Measurements from ENCODE around the gene PAXX.

The PAXX gene

DNA sequence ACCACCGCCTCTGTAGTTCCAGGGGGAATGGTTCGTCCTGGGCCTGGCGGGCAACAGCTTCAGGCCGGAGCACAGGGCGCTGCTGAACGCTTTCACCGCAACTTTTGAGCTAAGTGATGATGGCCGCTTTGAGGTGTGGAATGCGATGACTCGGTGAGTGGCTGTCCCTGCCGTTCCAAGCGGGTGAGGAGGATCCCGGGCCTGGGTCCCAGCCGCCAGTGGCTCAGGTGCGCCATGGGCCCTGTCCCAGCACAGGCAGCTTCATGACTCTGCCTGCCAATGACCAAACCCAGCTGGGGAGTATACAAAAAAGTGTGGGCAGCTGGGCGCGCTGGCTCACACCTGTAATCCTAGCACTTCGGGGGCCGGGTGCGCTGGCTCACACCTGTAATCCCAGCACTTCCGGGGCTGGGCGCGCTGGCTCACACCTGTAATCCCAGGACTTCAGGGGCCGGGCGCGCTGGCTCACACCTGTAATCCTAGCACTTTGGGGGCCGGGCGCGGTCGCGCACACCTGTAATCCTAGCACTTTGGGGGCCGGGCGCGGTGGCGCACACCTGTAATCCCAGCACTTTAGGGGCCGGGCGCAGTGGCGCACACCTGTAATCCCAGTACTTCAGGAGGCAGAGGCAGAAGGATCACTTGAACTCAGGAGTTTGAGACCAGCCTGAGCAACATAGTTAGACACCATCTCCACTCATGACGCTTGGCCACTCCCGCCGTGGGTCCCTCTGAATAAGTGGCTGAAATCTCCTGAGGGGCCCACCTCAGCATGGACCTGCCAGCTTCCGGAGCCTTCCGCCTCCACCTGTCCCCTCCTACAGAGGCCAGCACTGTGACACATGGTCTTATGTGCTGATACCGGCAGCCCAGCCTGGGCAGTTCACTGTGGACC lies 39.1 kb upstream of the PAXX start:
- DNase-seq (ENCODE audit: low read depth in 2 of 3, low spot score in 2 of 3) = no peak

DNA sequence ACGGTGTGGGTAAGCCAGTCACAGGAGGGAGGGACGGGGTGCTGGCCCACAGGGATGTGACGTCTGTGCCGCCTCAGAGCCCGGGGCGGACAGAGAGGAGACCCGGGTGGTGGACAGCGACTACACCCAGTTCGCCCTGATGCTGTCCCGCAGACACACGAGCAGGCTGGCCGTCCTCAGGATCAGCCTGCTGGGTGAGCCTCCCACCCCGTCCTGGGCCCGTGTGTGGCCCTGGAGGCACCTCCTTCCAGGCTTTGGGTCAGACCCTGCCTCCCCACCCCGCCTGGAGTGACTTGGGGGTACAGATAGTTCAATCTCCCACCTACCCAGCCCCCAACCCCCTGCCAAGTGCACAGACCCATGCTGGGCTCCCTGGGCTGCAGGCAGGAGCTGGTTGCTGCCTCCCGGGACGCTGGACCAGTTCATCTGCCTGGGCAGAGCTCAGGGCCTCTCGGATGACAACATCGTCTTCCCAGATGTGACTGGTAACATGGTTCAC lies 38.4 kb upstream of the PAXX start:
- DNase-seq (ENCODE audit: low read depth in 2 of 3, low spot score in 2 of 3) = no peak

DNA sequence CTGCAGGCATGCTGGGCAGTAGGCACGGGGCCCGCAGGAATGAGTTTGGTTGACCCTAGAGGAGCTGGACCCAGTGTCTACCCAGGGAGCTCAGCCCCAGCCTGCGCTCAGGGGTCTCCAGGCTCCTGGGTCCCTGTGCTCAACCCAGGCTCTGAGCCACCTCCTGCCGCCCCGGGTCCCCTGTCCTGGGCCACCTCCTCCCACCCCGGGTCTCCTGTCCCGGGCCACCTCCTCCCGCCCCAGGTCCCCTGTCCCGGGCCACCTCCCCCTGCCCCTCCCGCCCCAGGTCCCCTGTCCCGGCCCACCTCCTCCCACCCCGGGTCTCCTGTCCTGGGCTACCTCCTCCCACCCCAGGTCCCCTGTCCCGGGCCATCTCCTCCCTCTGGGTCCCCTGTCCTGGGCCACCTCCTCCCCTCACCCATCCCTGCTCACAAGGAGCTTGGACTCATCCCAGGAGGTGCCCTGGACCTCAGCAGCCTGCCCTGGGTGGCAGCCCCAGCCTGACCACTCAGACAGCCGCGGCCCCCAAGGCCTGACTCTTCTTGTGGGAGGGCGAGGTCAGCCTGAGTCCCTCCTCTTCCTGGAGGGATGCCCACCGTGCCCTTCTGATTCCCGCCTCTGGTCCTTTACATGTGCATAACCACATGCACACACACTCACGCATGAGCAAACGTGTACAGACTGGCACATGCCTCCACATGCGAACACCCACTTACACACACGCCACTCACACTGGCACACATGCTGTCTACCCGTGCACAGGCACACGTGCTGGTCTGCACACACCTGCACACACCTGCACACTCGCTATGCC lies 37.7 kb upstream of the PAXX start:
- no peak for DNase-seq (ENCODE audit: low read depth in 2 of 3, low spot score in 2 of 3)

DNA sequence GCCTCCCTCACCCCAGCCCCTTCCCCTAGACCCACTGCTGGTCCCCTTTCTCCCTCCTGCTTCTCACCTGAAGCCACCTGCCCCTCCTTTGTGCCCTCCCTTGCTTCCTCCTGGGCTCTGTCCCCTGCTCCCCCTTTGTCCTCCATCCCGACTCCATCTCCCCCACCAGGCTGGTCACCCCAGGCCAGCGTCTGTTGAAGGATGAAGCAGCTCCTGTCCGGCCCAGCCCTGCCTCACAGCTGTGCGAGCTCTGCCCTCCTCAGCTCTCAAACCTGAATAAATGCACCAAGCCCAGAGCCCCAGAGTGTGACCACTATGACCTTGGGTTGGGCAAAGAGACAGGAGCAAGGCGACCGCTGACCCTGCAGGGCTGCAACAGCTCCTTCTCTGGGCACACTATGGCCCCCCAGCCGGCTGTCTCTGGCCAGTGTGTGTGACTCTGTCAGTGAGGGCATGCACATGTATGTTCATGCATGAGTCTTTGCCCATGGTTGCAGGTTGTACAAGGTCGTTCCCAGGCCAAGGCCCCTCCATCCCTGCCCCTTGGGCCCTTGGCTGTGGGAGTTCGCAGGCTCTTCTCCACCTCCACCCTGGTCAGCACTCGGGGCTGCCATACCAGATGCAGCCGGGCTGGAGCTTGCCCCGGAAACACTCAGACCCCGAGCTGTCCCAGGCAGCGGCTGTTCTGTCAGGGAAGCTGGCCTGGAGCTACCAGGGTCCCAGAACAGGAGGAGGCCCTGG lies 36.9 kb upstream of the PAXX start:
- no peak for DNase-seq (ENCODE audit: low read depth in 2 of 3, low spot score in 2 of 3)

DNA sequence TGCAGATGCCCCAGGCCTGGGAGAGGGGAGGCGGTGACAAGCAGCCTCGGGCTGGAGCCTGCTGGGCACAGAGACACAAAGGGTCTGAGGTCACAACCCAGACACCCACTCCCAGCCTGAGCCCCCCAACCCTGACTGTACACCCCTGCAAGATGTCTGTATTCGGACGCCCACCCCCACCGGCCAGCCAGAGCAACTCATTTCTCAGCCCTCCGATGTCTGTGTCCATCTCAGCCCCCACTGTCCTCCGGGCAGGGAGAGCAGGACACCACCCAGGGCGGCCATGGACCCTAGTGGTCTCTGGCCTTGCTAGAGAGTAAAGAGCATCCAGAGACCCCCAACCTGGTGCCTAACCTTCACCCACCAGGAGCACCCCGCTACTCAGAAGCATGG lies 36.3 kb upstream of the PAXX start:
- DNase-seq (ENCODE audit: low read depth in 2 of 3, low spot score in 2 of 3) = no peak

DNA sequence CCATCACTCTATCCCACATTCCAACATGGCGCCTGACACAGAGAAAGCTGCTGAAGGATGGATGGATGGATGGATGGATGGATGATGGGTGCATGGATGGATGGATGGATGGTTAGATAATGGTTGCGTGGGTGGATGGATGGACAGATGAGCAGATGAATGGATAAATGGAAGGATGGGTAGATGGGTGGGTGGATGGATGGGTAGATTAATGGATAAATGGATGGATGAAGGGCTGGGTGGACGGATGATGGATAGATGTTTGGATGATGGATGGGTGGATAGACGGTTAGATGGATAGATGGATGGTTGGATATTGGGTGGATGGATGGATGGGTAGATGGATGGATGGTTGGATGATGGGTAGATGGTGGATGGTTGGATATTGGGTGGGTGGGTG lies 35.6 kb upstream of the PAXX start:
- no peak for DNase-seq (ENCODE audit: low read depth in 2 of 3, low spot score in 2 of 3)

DNA sequence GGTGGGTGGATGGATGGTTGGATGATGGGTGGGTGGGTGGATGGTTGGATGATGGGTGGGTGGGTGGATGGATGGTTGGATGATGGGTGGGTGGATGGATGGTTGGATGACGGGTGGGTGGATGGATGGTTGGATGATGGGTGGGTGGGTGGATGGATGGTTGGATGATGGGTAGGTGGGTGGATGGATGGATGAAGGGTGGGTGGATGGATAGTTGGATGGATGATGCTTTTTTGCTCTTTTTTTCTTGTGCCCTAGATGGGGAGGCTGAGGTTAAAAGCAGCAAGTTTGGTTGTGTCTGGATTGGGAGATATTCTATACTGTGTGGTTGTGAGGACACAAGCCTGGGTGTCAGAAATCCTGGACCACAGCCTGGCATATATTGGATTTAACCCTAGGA lies 34.8 kb upstream of the PAXX start:
- no peak for DNase-seq (ENCODE audit: low read depth in 2 of 3, low spot score in 2 of 3)

DNA sequence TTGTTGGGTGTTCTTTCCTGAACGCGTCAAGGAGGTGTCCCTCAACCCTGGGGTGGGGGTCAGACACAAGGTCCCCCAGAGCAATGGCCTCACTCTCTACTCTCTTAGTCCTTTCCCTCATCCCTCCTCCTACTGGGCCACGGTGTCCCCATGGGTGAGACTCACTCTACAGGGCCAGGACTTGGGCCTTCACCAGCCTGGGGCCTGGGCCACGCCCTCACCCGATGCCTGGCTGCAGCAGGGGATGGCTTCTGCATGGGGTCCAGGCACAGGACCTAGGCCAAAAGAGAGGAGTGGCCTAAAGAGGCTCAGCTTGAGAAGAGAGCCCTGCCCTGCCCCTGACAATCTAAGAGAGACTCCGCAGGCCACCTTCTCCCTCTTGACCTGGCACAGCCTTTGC lies 34.3 kb upstream of the PAXX start:
- DNase-seq (ENCODE audit: low read depth in 2 of 3, low spot score in 2 of 3) = no peak

DNA sequence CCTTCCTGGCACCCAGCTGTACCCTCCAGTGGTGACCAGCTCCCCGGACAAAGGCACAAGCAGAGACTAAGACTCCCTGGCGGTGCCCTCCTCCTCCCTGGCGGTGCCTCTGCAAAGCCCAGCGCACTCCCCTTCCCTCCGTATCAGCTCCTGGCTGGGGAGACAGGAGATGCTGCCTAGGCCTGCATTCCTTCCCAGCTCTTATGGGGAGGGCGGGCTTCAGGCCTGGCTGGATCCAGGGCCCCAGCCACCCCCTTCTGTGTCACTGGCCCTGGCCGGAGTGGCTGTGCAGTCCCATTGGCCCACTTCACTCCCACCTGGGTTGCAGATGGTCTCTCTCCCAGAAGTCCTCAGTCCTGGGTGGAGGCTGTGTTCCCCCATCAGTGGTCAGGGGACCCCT lies 33.7 kb upstream of the PAXX start:
- DNase-seq (ENCODE audit: low read depth in 2 of 3, low spot score in 2 of 3) = no peak

DNA sequence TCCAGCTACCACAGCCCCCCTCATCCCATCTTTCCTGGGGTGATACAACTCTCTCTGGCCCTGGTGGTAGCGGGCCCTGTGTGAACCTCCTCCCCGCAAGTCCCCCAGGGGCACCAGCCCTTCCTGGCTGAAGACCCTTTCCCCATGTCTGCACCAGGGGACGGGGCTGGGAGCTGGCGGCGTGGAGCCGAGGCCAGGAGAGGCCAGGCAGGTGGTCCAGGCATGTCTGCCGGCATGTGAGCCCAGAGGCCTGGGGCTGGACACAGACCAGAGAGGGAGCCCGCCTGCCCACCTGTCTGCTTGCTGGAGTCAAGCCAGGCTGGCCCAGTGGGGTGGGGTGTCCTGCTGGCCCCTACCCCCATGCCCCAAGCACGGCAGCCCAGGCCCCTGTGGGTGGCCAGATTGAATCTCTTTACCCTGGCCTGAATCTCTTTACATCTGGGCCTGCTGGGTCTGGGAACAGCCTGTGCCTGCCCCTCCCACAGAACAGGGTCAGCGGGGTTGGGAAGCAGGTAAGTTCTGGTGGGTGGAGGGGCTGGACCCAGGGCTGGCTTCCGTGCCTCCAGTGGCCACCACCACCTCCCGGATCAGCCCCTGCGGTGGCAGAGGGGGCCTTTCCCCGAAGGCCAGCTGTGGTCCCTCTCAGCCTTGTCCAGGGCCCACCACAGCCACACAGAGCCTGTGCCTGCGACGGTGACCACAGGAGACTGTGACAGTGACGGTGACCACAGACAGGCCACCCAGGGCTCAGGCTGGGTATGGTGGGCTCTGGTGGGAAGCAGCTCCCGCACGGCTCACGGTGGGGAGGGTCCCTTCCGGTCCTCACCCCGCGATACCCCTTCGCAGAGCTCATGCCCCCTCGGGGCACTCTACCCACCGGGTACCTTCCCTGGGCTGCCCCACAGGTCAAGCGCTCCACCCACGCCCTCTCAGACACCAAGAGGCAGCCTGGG lies 33.0 kb upstream of the PAXX start:
- DNase-seq (ENCODE audit: low read depth in 2 of 3, low spot score in 2 of 3) = no peak

DNA sequence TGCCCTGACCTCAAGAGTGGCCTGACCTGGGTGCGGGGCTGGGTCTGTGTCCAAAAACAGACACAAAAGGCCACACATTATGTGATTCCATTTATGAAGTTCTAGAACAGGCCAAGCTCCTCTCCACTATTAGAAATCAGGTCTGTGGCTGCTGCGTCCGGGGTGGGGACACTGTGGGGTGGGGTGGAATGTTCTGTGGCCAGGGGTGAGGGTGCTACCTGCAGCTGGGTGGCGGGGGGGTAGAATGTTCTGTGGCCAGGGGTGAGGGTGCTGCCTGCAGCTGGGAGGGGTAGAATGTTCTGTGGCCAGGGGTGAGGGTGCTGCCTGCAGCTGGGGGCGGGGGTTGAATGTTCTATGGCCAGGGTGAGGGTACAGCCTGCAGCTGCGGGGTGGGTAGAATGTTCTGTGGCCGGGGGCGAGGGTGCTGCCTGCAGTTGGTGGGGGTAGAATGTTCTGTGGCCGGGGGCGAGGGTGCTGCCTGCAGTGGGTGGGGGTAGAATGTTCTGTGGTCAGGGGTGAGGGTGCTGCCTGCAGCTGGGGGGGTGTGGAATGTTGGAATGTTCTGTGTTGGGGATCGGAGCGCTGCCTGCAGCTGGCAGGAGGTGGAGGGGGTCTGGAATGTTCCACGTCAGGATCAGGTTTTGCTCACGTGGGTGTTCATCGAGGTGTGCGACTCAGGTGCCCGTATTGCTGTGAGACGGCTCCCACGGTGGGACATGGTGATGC lies 31.8 kb upstream of the PAXX start:
- DNase-seq (ENCODE audit: low read depth in 2 of 3, low spot score in 2 of 3) = no peak

DNA sequence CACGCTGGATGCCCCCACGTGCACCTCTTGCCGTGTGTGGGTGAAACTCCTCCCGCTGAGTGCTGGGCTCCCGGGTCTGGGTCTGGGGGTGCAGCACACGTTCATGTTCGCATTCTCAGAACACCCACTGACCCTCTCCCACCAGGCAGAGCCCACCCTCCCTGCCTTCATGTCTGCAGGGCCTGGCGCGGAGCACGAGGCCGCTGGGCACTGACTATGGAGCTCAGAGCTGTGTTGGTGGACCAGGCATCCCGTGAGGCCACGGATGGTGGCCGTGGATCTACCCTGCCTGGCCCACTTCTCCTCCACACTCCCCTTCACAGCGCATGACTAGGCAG lies 31.3 kb upstream of the PAXX start:
- DNase-seq (ENCODE audit: low read depth in 2 of 3, low spot score in 2 of 3) = no peak

DNA sequence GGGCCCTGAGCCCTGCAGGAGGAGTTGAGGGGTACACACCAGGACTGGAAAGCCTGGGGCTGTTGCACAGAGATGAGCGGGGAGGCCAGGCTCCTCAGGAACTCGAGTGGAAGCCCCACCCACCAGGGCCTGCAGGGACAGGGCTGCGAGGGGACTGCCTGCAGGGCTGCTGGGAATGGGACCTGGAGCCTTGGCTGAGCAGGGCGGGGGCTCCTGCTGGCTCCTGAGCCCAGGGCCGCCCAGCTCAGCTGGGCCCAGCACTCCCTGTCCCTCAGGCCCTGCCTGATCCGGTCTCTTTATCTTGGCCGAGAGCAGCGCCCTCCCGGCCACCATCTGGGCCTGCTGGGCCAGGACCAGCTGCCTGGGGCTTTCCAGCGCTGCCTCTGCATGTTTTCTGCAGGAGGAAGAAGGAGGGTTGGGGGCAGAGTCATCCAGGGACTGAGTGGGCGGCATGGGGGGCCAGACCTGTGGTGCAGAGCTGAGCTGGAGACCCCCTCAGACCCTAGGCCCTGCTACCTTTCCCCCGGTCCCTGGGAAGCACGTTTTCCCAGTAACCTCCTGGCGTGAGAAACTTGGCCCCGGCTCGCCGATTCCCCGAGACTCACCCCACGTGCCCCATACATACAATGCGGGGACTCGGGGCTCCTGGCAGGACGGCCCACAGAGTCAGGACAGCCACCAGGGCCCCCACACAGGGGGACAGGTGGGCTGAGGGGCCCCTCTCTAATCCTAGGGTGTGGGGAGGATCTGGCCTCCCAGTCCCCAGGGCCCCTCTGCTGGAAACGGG lies 30.8 kb upstream of the PAXX start:
- no peak for DNase-seq (ENCODE audit: low read depth in 2 of 3, low spot score in 2 of 3)

DNA sequence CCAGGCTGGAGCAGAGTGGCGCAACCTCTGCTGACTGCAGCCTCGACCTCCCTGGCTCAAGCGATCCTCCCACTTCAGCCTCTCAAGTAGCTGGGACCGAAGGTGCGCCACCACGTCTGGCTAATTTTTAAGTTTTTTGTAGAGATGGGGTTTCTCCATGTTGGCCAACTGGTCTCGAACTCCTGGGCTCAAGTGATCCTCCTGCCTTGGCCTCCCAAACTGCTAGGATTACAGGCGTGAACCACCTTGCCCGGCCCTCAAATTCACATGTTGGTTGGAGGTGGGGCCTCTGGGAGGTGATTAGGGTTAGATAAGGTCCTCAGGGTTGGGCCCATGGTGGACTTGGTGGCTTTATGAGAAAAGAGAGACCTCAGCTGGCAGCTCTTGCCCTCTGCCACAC lies 30.1 kb upstream of the PAXX start:
- DNase-seq (ENCODE audit: low read depth in 2 of 3, low spot score in 2 of 3) = no peak

DNA sequence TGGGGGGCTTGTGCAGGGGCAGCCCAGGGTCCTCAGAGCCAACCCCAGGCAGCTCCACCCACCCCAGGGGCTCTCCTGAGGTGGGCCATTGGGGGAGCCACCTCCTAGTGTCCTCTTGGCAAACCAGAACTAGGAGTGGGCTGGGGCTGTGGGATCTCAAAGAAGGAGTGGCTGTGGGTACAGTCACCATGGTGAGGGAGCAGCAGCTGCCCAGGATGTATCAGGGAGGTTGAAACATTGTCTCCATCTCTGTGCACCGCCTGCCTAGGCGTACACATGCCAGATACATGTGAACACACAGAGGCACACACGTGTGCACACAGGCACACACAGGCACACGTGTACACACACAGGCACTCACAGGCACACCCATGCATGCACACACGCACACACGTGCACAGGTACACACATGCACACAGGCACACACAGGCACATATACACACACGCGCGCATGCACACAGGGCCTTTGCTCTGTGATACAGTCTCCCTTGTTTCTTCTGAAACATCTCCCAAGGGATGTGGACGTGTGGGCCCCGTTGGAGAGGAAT lies 29.4 kb upstream of the PAXX start:
- DNase-seq (ENCODE audit: low read depth in 2 of 3, low spot score in 2 of 3) = no peak

DNA sequence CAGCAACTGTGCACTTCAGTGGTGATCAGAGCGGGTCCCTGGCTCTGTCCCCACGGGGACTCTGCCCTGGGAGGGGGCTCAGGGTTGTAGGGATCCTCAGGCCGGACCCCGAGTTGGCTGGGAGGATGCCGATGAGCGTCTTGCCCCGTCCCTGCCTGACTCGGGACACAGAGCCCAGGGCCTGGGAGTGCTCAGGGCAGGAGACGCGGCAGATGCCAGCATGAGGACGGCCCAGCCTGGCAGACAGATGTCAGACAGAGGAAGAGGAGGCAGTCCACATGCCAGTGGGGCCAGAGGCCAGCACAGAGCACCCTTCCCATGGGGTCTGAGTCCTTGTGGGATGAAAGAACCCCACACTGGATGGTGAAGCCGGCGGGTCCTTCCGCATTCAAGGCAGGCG lies 28.9 kb upstream of the PAXX start:
- no peak for DNase-seq (ENCODE audit: low read depth in 2 of 3, low spot score in 2 of 3)

DNA sequence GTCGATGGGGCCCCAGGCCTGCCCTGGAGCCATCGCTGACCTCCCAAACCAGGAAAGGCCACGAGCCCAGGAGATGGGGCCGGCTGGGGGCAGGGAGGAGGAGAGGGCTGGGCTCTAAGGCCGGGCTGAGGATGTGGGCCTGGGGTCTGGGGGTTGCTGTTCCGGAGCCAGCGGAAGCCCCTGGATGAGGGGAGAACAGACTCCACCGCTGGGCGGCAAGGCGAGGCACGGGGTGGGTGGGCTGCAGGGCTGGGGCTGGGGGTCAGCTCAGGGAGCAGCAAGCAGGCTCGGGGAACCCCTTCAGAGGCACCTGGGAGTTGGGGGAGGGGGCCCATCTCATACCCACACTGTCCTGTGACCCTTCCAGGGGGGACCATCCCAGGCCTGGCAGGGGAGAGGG lies 28.5 kb upstream of the PAXX start:
- DNase-seq (ENCODE audit: low read depth in 2 of 3, low spot score in 2 of 3) = no peak

DNA sequence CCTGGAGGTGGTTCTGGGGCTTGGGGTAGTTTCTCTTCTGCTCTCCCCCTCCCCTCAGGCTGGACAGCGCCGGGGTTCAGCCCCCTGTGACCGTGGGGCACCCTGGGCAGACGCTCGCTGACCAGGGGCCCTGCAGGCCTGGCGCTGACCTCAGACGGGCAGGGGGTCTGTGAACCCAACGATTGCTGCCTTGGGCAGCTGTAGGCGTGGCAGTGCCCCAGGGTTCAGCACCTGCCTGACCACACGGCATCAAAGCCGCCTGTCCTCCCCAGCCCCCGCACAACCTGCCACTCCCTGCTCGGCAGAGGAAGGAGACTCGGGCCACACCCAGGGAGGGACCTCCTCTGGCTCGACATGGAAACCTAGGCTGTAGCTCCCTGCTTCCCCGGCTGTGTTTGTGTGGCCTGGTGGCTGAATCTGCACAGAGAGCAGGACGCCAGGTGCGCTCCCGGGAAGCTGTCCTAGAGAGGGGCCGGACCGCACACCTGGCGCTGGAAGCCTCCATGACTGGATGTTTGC lies 28.0 kb upstream of the PAXX start:
- DNase-seq (ENCODE audit: low read depth in 2 of 3, low spot score in 2 of 3) = no peak
